ENCODE results near the gene PCED1B.

GRCh38 chr12:47039756-47040155 lies 39.7 kb upstream of the PCED1B start:
- no peak for TF ChIP-seq CTCF (IDR thresholded peaks at IDR 0.05)
- no peak for TF ChIP-seq EZH2 (IDR thresholded peaks at IDR 0.05; ENCODE audit: borderline replicate concordance, insufficient read depth, low read depth, low read length, poor library complexity, severe bottlenecking)
